GM18951 (cell line): ENCODE measurements around the gene TRABD2A.

Experiments
- POLR2A ChIP-seq: IDR thresholded peaks from 4 replicates; pipeline ENCODE4 v1.6.1; 2011; ENCODE audit warnings: mild to moderate bottlenecking; ENCODE audit not compliant: insufficient read length, insufficient read depth; ENCODE audit errors: extremely low read depth
- in situ Hi-C: fragments of 300-500 bp; cut with MboI; formaldehyde crosslinking; loops from one replicate; pipeline ENCODE4 v1.12.0; 2022; ENCODE audit warnings: low sequenced_read_pairs, mixed read lengths, inconsistent platforms; ENCODE audit not compliant: unreplicated experiment

TRABD2A gene

GRCh38 chr2:84899304-84900204, 18.7 kb upstream of the TRABD2A start:
- TF ChIP-seq POLR2A: no peak
- in situ Hi-C loops: loop anchor here (25.0 kb wide), 1 partner anchor 388 kb away; no protein-coding TSS in a partner anchor

- in situ Hi-C loops: no loop called here
- TF ChIP-seq POLR2A: no peak
These were observed 16.9 kb upstream of the TRABD2A start for GRCh38 chr2:84897773-84898172.

DNA sequence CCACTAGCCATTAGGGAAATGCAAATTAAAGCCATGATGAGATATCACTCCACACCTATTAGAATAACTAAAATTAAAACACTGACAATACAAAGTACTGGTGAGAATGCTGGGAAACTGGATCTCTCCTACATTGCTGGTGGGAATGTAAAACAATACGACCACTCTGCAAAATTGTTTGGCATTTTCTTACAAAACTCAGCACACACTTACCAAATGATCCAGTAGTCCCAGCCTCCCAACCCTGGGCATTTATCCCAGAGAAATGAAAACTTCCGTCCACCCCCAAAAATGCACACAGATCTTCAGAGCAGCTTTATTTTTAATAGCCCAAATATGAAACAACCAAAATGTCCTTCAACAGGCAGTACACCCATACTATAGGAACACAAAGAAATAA, 15.7 kb upstream of the TRABD2A start:
- TF ChIP-seq POLR2A: no peak
- in situ Hi-C loops: no loop called here

DNA sequence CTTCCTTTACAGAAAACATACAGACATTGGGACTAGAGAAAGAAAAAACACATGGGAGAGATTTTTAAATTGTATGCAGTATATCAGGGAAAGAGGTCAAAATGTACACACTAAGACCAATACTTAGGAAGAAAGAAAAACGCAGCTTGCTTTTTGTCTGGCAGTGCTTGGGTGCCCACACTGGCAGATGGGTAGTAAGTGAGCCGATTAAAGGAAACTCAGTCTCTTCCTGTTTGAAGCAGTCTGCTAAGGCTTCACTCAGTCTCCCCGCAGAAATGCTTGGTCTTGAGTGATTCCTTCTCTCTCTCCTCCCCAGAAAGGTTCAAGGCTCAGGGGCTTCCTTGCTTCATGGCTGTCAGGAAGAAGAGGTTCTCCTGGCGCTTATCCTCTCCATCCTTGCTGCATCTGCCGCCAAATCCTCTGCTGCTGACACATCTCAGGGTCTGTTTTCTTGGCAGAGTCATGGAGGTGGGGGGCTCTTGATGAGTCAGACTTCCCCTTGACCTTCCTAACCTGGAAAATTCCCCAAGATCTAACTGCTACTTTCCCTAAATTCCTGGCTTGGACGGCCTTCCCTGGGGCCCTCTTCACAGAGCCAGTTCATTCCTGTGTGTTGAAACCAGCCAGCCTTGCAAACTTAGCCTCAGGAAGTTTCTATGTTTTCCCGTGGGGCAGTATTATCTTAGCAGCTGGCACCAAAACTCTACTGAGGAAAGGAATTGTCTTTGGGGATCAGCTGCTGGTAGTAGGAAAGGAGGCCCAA, 14.1 kb upstream of the TRABD2A start:
- TF ChIP-seq POLR2A: no peak
- in situ Hi-C loops: no loop called here

- no peak for TF ChIP-seq POLR2A
These were observed 13.3 kb upstream of the TRABD2A start for GRCh38 chr2:84894131-84894586.

GRCh38 chr2:84891355-84892010, 10.6 kb upstream of the TRABD2A start:
- in situ Hi-C loops: no loop called here
- TF ChIP-seq POLR2A: no peak

More at GRCh38 chr2:84894131-84894586, 13.3 kb upstream of the TRABD2A start:
- in situ Hi-C loops: no loop called here

GRCh38 chr2:84889332-84889731, 8.4 kb upstream of the TRABD2A start:
- in situ Hi-C loops: no loop called here
- no peak for TF ChIP-seq POLR2A

GRCh38 chr2:84888401-84889276, 7.8 kb upstream of the TRABD2A start:
- in situ Hi-C loops: no loop called here
- TF ChIP-seq POLR2A: no peak

DNA sequence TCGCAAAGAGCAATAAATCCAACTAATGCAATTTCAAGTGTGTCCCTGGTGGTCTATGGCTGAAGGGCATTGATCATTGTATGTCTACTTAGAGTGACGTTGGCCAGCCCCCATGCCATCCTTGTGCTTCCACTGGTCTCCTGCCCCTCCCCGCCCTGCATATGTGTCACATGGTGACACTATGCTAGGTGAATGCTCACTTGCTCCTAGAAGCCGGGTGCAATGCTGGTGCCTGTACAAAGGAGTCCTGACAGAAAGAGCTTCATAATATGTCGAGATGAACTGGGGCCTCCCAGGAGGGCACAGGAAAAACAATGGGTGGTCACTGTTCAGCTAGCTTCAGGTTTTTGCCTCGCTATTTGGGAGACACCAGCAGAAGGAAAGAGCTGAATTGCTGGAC, 5.9 kb upstream of the TRABD2A start:
- no peak for TF ChIP-seq POLR2A
- in situ Hi-C loops: no loop called here

DNA sequence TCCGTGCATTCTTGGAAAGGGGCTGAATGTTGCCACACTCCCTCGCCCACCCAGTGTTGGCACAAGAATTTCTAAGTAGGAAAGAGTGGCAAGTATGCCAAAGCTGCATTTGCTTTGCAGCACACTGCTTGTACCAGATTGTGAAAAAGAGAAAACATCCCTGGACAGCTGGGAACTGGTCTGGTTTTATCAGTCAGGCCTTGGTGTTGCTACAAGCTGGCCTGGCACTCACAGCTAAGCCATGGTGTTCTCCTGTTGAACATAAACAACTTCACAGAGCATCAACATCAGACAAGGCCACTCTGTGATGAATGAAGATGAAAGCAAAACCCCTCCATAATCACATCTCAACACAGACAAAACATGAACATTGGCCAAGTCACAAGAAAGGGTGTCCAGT, 4.2 kb upstream of the TRABD2A start:
- no peak for TF ChIP-seq POLR2A
- in situ Hi-C loops: no loop called here

- TF ChIP-seq POLR2A: no peak
- in situ Hi-C loops: no loop called here
These were observed 3.6 kb upstream of the TRABD2A start for GRCh38 chr2:84884449-84884848.

GRCh38 chr2:84882775-84883550, 2.1 kb upstream of the TRABD2A start:
- in situ Hi-C loops: no loop called here
- TF ChIP-seq POLR2A: no peak

DNA sequence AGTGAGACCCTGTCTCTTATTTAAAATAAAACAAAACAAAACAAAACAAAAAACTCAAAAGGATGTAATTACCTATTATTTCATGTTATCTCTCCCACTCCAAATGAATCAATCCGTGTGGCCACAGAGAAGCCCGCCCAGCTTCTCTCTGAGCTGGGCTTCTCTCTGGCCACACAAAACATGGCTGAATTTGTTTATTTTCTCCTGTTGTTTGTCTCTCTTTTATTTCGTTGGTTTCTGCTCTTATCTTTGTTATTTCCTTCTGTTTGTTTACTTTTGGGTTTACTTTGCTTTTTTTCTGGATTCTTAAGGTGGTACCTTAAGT, 1.5 kb upstream of the TRABD2A start:
- no peak for TF ChIP-seq POLR2A
- in situ Hi-C loops: no loop called here
